WTC11 (cell line): ENCODE data around the gene HPCA. TPM values are rescaled to one million over a fixed set of nuclear protein-coding genes. Genes with fewer than 3 reads are reported as not detected.

Source experiments
- ATAC-seq: fragments of 200-7000 bp; cut with Tn5 transposase; 2 replicates; pipeline ENCODE4 v1.10.0; 2021; ENCODE audit warnings: mild to moderate bottlenecking, moderate library complexity
- CTCF ChIA-PET: fragments of 300-600 bp; sonication (Branson Sonifier 250); formaldehyde crosslinking; loops from one replicate; lab custom pipeline; 2021; ENCODE audit warnings: antibody characterized with exemption; lab: Charles Lee
- POLR2A ChIA-PET: fragments of 350-600 bp; sonication (Branson Sonifier 250); formaldehyde crosslinking; loops from one replicate; lab custom pipeline; 2021; ENCODE audit warnings: antibody characterized with exemption; lab: Charles Lee
- DNase-seq: peaks from one replicate; pipeline ENCODE4 v3.0.0; 2021; ENCODE audit warnings: low spot score
- H3K27ac Mint-ChIP-seq: 2 replicates; pipeline ENCODE4 v1.8.0; 2021; ENCODE audit warnings: mixed read lengths
- H3K27me3 Mint-ChIP-seq: 2 replicates; pipeline ENCODE4 v1.8.0; 2021; ENCODE audit warnings: low read depth, mild to moderate bottlenecking, moderate library complexity, mixed read lengths
- H3K36me3 Mint-ChIP-seq: 2 replicates; pipeline ENCODE4 v1.8.0; 2021; ENCODE audit warnings: mixed read lengths
- H3K4me1 Mint-ChIP-seq: 2 replicates; pipeline ENCODE4 v1.8.0; 2022; ENCODE audit warnings: mixed read lengths
- H3K4me3 Mint-ChIP-seq: 2 replicates; pipeline ENCODE4 v1.8.0; 2021; ENCODE audit warnings: mild to moderate bottlenecking, moderate library complexity, mixed read lengths
- H3K9me3 Mint-ChIP-seq: 2 replicates; pipeline ENCODE4 v1.8.0; 2021; ENCODE audit warnings: mixed read lengths
- ATF1 ChIP-seq: sonication (generic); formaldehyde crosslinking; IDR thresholded peaks from 2 replicates; pipeline ENCODE4 v1.8.1; 2023; ENCODE audit warnings: mild to moderate bottlenecking, moderate library complexity, missing genetic modification reagents
- CBFB ChIP-seq: sonication (generic); formaldehyde crosslinking; IDR thresholded peaks from 2 replicates; pipeline ENCODE4 v1.8.1; 2022; ENCODE audit warnings: mild to moderate bottlenecking, low read depth, missing genetic modification reagents
- CREM ChIP-seq: sonication (generic); formaldehyde crosslinking; IDR thresholded peaks from 2 replicates; pipeline ENCODE4 v1.8.1; 2022; ENCODE audit warnings: mild to moderate bottlenecking, missing genetic modification reagents, moderate library complexity
- FOXJ3 ChIP-seq: sonication (generic); formaldehyde crosslinking; IDR thresholded peaks from 2 replicates; pipeline ENCODE4 v1.9.0; 2021; ENCODE audit warnings: missing genetic modification reagents, mild to moderate bottlenecking, borderline replicate concordance
- FOXK1 ChIP-seq: sonication (generic); formaldehyde crosslinking; IDR thresholded peaks from 2 replicates; pipeline ENCODE4 v1.8.0; 2022; ENCODE audit warnings: mild to moderate bottlenecking, moderate library complexity, missing genetic modification reagents
- SMAD3 ChIP-seq: sonication (generic); formaldehyde crosslinking; IDR thresholded peaks from 2 replicates; pipeline ENCODE4 v1.8.0; 2022; ENCODE audit warnings: missing genetic modification reagents, mild to moderate bottlenecking, borderline replicate concordance
- TCF7 ChIP-seq: sonication (generic); formaldehyde crosslinking; IDR thresholded peaks from 2 replicates; pipeline ENCODE4 v1.8.0; 2022; ENCODE audit warnings: mild to moderate bottlenecking, low read depth, missing genetic modification reagents, moderate library complexity
- ZNF121 ChIP-seq: sonication (generic); formaldehyde crosslinking; IDR thresholded peaks from 2 replicates; pipeline ENCODE4 v1.8.0; 2023; ENCODE audit warnings: missing genetic modification reagents
- ZNF281 ChIP-seq: sonication (generic); formaldehyde crosslinking; IDR thresholded peaks from 2 replicates; pipeline ENCODE4 v1.8.0; 2023; ENCODE audit warnings: mild to moderate bottlenecking, missing genetic modification reagents
- ZNF317 ChIP-seq: sonication (generic); formaldehyde crosslinking; IDR thresholded peaks from 2 replicates; pipeline ENCODE4 v1.8.1; 2023; ENCODE audit warnings: low read depth, mild to moderate bottlenecking, moderate library complexity, missing genetic modification reagents, borderline replicate concordance
- ZNF671 ChIP-seq: fragments of 250-450 bp; sonication (Bioruptor Pico); IDR thresholded peaks from 2 replicates; pipeline ENCODE4 v1.8.0; 2021; ENCODE audit warnings: mild to moderate bottlenecking
- ZSCAN18 ChIP-seq: fragments of 250-450 bp; sonication (Bioruptor Pico); IDR thresholded peaks from 2 replicates; pipeline ENCODE4 v2.1.2; 2022; ENCODE audit warnings: mild to moderate bottlenecking, moderate library complexity
- total RNA-seq: library from RNA; stranded (reverse); gene quantifications from 3 replicates; pipeline ENCODE4 v1.2.3, GENCODE V29; 2021
- TF ChIP-seq, protein P1 (sequence below): sonication (generic); formaldehyde crosslinking; IDR thresholded peaks from 2 replicates; pipeline ENCODE4 v1.8.1; 2023; ENCODE audit warnings: mild to moderate bottlenecking, missing genetic modification reagents
- TF ChIP-seq, protein P2 (sequence below): sonication (generic); formaldehyde crosslinking; conservative IDR thresholded peaks from 2 replicates; pipeline ENCODE4 v1.8.1; 2022; ENCODE audit warnings: mild to moderate bottlenecking, missing genetic modification reagents
- TF ChIP-seq, protein P3 (sequence below): sonication (generic); formaldehyde crosslinking; IDR thresholded peaks from 2 replicates; pipeline ENCODE4 v1.8.0; 2023; ENCODE audit warnings: missing genetic modification reagents
- TF ChIP-seq, protein P4 (sequence below): sonication (generic); formaldehyde crosslinking; IDR thresholded peaks from 2 replicates; pipeline ENCODE4 v1.8.1; 2023; ENCODE audit warnings: mild to moderate bottlenecking, moderate library complexity, missing genetic modification reagents

HPCA gene
- total RNA-seq, 1 experiment from 2014 or later: 1.9 TPM

DNA sequence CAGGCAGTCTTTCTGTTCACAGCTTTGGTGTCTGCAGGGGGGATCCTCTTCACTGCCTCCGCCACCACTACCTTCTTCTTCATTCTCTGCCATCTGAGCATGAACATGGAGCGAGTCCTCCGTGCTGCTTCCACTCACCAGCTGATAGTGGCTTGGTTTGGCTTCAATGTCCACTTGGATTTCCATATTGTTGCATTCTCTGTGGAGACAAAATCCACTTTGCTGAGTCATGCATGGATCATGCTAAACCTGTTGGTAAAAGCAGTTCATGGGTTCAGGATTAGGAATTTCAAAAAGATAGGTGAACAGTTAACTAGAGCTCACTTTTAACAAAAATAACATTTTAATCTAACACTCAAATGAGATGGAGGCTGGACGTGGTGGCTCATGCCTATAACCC, 50.8 kb downstream of the HPCA start:
- H3K4me1 Mint-ChIP-seq: peaks cover 7% of the 10 kb centered on the region
- CTCF ChIA-PET: interaction anchor here (0.6 to 1.1 kb wide), 3 partner anchors 88 to 149 kb away, joined by 3 to 5 read pairs (median 4); no protein-coding TSS in a partner anchor

DNA sequence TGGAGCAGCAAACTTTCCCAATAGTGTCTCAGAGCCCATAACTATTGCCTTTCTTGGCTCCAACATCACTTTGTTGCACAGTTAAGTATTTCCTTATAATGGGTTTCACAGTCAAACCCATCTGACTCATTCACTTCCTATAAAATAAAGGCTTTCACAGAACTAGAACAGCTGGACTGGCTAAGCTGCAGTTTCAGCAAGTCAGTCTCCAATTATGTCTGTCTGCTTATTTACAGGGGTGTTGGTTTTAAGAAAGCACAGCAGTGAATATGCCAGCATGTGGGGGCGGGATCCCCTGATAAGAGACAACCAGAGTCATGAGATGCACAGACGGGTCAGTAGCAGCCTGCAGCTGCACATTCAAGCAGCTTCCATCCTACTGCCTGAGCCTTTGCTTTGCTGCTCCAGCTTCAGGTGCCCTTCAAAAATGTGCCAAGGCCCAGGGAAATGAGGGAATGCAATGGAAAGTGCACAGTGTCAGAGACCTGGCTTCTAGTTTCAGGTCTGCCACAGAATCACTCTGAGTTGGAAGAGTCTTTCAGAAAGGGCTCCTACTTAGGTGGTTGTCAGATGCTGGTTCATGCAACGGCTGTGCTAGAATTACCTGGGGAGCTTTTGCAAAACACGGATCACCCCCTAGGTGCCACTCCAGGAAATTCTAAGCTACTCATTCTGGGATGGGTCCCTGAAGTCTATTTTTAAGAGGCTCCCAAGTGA, 53.5 kb downstream of the HPCA start:
- TF ChIP-seq ATF1 (CRISPR knock-in tag) (no peak), TCF7 (no peak), ZSCAN18 (CRISPR knock-in tag) (no peak)
- TF ChIP-seq, protein P1, sequence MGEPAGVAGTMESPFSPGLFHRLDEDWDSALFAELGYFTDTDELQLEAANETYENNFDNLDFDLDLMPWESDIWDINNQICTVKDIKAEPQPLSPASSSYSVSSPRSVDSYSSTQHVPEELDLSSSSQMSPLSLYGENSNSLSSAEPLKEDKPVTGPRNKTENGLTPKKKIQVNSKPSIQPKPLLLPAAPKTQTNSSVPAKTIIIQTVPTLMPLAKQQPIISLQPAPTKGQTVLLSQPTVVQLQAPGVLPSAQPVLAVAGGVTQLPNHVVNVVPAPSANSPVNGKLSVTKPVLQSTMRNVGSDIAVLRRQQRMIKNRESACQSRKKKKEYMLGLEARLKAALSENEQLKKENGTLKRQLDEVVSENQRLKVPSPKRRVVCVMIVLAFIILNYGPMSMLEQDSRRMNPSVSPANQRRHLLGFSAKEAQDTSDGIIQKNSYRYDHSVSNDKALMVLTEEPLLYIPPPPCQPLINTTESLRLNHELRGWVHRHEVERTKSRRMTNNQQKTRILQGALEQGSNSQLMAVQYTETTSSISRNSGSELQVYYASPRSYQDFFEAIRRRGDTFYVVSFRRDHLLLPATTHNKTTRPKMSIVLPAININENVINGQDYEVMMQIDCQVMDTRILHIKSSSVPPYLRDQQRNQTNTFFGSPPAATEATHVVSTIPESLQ (CRISPR knock-in tag): no peak
- TF ChIP-seq, protein P2, sequence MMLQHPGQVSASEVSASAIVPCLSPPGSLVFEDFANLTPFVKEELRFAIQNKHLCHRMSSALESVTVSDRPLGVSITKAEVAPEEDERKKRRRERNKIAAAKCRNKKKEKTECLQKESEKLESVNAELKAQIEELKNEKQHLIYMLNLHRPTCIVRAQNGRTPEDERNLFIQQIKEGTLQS (CRISPR knock-in tag): no peak
- Mint-ChIP-seq H3K27ac (no peak overlapping the region), H3K4me3 (no peak overlapping the region), H3K9me3 (no peaks in the 10 kb centered on the region), H3K27me3 (no peaks in the 10 kb centered on the region), H3K36me3 (peaks cover 31% of the 10 kb centered on the region), H3K4me1 (no peaks in the 10 kb centered on the region)
- ChIA-PET POLR2A (no interaction called here), CTCF (interaction anchor here (0.8 to 1.2 kb wide), 2 partner anchors 14 to 116 kb away, joined by 3 to 4 read pairs; no protein-coding TSS in a partner anchor)
- DNase-seq (no peak), ATAC-seq (no peak)

More for the DNA sequence above, 50.8 kb downstream of the HPCA start:
- no peaks in the 10 kb centered on the region for H3K27me3 Mint-ChIP-seq
- POLR2A ChIA-PET: no interaction called here
- DNase-seq: no peak
- peak overlapping the region; percentile 63; the same call in 1 of the 2 replicates for H3K27ac Mint-ChIP-seq
- TF ChIP-seq ZNF121 (CRISPR knock-in tag): no peak
- TF ChIP-seq CBFB: no peak
- TF ChIP-seq, protein P3, sequence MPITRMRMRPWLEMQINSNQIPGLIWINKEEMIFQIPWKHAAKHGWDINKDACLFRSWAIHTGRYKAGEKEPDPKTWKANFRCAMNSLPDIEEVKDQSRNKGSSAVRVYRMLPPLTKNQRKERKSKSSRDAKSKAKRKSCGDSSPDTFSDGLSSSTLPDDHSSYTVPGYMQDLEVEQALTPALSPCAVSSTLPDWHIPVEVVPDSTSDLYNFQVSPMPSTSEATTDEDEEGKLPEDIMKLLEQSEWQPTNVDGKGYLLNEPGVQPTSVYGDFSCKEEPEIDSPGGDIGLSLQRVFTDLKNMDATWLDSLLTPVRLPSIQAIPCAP (CRISPR knock-in tag): no peak
- TF ChIP-seq, protein P1 (CRISPR knock-in tag): no peak
- no peak for TF ChIP-seq TCF7
- no peak for TF ChIP-seq FOXJ3 (CRISPR knock-in tag)
- no peak for TF ChIP-seq ZNF317 (CRISPR knock-in tag)
- TF ChIP-seq, all 79 proteins: peak for 0
- no peak overlapping the region for H3K4me3 Mint-ChIP-seq
- H3K36me3 Mint-ChIP-seq: peaks cover 13% of the 10 kb centered on the region
- H3K9me3 Mint-ChIP-seq: no peaks in the 10 kb centered on the region
- ATAC-seq: no peak

- H3K9me3 Mint-ChIP-seq: no peaks in the 10 kb centered on the region
- ChIA-PET POLR2A (no interaction called here), CTCF (no interaction called here)
- H3K27me3 Mint-ChIP-seq: no peaks in the 10 kb centered on the region
- no peak for ATAC-seq
- no peak for DNase-seq
- no peak overlapping the region for H3K4me3 Mint-ChIP-seq
- H3K36me3 Mint-ChIP-seq: peaks cover 36% of the 10 kb centered on the region
- no peaks in the 10 kb centered on the region for H3K4me1 Mint-ChIP-seq
- H3K27ac Mint-ChIP-seq: no peak overlapping the region
- TF ChIP-seq, protein P4, sequence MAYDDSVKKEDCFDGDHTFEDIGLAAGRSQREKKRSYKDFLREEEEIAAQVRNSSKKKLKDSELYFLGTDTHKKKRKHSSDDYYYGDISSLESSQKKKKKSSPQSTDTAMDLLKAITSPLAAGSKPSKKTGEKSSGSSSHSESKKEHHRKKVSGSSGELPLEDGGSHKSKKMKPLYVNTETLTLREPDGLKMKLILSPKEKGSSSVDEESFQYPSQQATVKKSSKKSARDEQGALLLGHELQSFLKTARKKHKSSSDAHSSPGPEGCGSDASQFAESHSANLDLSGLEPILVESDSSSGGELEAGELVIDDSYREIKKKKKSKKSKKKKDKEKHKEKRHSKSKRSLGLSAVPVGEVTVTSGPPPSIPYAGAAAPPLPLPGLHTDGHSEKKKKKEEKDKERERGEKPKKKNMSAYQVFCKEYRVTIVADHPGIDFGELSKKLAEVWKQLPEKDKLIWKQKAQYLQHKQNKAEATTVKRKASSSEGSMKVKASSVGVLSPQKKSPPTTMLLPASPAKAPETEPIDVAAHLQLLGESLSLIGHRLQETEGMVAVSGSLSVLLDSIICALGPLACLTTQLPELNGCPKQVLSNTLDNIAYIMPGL (CRISPR knock-in tag): no peak
- TF ChIP-seq FOXK1 (no peak), SMAD3 (CRISPR knock-in tag) (no peak), ZNF281 (no peak), CREM (no peak), ZNF671 (CRISPR knock-in tag) (no peak)
Measured at GRCh38 chr1:32944180-32944579, 57.9 kb downstream of the HPCA start.
